ENCODE results near the gene SECTM1. TPM values are rescaled to one million over a fixed set of nuclear protein-coding genes. Genes with fewer than 3 reads are reported as not detected.

SECTM1 gene
- total RNA-seq, 2 experiments from 2014 or later = 18.3 to 18.5 TPM

DNA sequence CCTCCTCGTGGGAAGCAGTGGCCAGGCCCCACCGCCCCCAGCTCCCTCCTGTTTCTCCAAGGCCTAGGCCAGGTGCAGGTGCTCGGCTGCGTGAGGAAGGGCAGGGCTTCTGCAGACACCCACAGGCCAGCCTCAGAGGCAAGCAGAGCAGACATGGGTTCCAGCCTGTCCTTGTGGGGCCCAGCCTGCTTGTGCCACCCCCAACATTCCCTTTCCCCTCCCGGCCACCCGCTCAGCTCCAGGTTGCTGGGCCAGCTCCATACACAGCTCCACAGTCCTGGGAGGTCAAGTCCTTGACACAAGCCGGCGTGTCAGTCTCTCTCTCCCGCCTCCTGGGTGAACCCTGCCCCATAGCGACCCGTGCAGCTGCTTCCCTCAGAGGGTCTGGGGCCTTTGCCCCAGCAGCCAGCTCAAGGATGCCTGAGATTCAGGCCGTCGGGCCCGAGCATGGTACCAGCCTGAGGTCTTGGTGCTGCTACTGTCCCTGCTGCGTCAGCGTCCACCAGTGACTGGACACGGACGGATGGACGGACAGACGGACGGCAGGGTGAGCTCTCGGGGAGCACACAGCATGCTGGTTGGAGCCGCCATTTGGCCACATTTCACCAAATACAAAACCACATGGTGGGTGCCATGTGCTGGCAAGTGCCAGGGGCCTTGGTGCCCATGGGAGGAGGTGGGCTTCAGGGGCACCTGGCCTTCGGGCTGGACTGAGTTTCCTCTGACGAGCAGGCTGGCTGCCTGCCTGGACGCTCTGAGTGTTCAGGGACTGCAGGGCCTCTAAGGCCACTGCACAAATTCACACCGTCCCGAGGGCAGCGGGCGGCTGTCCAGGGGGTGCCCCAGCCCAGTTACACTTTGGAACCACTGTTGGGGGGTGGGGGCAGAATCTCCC lies 8.0 kb downstream of the SECTM1 start:
- H3K4me1 Mint-ChIP-seq = peaks cover 19% of the 10 kb centered on the region
- ChIA-PET POLR2A (no interaction called here), CTCF (interaction anchor here (2.0 kb wide), 1 partner anchor 90 kb away, joined by 5 read pairs; no protein-coding TSS in a partner anchor)
- no peak overlapping the region for H3K4me3 Mint-ChIP-seq
- DNase-seq = no peak
- H3K27ac Mint-ChIP-seq = no peak overlapping the region
- H3K27me3 Mint-ChIP-seq = no peaks in the 10 kb centered on the region
- H3K36me3 Mint-ChIP-seq (ENCODE audit: low read depth) = no peaks in the 10 kb centered on the region
- no peaks in the 10 kb centered on the region for H3K9me3 Mint-ChIP-seq

GRCh38 chr17:82324566-82325285 lies 8.8 kb downstream of the SECTM1 start:
- H3K4me1 Mint-ChIP-seq = peaks cover 22% of the 10 kb centered on the region
- no peaks in the 10 kb centered on the region for H3K36me3 Mint-ChIP-seq (ENCODE audit: low read depth)
- no peaks in the 10 kb centered on the region for H3K9me3 Mint-ChIP-seq
- no peaks in the 10 kb centered on the region for H3K27me3 Mint-ChIP-seq
- CTCF ChIA-PET = interaction anchor here (2.0 kb wide), 1 partner anchor 89 kb away, joined by 5 read pairs; no protein-coding TSS in a partner anchor
- no peak overlapping the region for H3K4me3 Mint-ChIP-seq
- POLR2A ChIA-PET = interaction anchor here (0.7 kb wide), 1 partner anchor 19 kb away, joined by 3 read pairs; no protein-coding TSS in a partner anchor
- DNase-seq = no peak
- H3K27ac Mint-ChIP-seq = no peak overlapping the region

DNA sequence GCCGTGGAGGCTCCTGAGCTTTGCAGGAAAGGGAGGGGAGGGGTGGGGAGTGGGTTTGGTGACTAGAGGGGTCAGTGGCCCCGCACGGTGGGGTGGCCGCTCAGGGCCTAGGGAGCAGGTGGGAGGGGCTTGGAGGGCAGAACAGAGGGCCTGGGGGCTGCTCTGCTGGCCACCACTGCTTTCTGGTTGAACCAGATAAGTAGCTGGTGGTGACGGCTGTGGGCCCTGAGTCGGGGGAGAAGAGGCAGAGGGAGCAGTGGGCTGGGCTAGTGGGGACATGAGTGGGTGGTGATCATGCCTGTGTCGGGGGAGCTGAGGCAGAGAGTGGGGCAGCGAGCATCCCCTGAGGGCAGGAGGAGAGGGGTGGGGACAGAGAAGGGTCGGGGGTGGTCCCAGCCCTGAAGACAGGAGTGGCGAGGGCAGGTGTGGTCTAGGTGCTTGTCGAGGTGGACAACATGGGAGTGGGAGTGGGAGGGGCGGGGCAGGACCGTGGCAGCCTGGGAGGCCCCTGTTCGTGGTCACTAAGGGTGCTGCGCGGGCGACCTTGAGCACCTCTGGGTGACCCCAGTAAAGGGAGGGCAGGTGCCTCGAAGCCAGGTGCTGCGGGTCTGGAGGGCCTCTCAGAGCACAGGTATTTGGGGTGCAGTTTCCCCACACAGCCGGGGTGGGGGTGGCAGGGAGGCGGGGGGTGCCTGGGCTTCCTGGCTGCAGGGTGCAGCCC lies 9.9 kb downstream of the SECTM1 start:
- H3K4me3 Mint-ChIP-seq = no peak overlapping the region
- CTCF ChIA-PET = interaction anchor here (2.4 to 3.0 kb wide), 2 partner anchors 24 to 88 kb away, joined by 13 to 20 read pairs; no protein-coding TSS in a partner anchor
- POLR2A ChIA-PET = interaction anchor here (0.6 to 3.5 kb wide), 2 partner anchors 11 to 26 kb away, joined by 3 to 24 read pairs; no protein-coding TSS in a partner anchor
- no peaks in the 10 kb centered on the region for H3K36me3 Mint-ChIP-seq (ENCODE audit: low read depth)
- H3K4me1 Mint-ChIP-seq = peaks cover 22% of the 10 kb centered on the region
- no peaks in the 10 kb centered on the region for H3K9me3 Mint-ChIP-seq
- no peak overlapping the region for H3K27ac Mint-ChIP-seq
- DNase-seq = no peak
- H3K27me3 Mint-ChIP-seq = no peaks in the 10 kb centered on the region

DNA sequence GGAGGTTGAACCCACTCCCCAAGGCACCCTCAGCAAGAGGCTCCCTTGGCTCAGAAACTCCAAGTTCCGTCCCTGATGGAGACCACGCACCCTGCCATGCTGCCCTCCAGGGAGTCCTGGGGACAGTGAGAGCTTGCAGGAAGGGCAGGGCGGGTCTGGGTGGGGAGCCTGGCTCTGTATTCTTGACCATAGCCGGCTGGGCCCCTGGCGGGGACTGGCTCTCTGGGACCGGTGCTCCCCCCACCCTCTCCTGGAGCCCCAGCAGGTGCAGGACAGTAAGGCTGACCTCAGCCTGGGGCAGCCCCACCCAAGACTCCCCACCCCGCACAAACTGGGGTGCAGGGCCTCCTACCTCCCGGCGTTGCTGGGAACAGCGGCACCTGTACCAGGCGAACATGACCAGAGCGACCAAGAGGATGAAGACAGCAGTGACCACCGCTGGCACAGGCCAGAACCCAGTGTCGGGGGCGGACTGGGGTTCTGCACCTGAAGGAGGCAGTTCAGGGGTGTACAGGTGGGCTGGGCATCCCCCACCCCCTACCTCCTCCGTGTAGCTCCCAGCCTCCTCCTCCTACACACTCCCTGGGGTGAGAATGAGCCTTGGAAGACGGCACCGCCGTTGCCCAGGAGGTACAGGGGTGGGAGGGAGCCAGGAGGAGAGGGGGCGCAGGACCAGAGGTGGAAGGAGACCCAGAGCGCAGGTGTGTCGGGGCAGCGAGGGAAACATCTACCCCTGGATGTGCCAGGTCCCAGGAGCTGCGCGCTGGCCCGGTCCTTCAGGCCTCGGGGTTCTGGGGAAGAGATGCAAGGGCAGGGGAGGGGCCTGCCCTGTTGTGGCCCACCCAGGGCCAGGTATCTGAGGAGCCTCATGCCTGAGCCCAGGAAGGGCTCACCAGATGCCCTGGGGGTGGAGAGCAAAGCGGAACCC lies 10.8 kb downstream of the SECTM1 start:
- DNase-seq = no peak
- Mint-ChIP-seq H3K9me3 (no peaks in the 10 kb centered on the region), H3K27me3 (no peaks in the 10 kb centered on the region), H3K4me1 (peaks cover 22% of the 10 kb centered on the region), H3K4me3 (peak overlapping the region; percentile 1), H3K36me3 (ENCODE audit: low read depth) (no peaks in the 10 kb centered on the region), H3K27ac (no peak overlapping the region)
- CTCF ChIA-PET = interaction anchor here (0.8 to 3.0 kb wide), 4 partner anchors 23 to 117 kb away, joined by 3 to 20 read pairs (median 8); no protein-coding TSS in a partner anchor
- POLR2A ChIA-PET = interaction anchor here (0.6 to 3.5 kb wide), 3 partner anchors 12 to 25 kb away, joined by 3 to 24 read pairs (median 10); no protein-coding TSS in a partner anchor

DNA sequence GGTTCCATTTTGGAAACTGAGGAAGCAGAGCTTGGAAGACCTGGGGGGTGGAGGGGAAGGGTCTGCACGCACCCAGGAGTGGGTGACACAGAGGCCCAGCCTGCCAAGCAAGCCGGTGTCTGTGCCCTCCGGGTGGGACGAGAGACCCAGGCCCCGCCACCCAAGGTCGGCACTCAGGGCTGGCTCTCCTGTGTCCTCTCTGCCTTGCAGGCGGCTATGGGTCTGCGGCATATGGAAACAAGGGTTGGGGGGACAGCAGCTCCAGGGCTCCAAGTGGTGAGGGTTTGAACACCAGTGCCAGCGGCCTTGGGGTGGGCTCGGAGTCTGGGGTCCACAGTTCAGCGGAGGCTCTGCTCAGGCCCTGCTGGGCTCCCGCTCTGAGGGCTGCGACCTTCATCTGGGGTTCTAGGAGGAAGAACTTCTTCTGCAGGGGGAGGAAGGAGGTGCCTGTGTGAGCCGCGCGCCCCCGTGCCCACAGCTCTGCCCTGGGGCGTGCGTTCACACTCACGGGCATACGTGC lies 11.6 kb downstream of the SECTM1 start:
- CTCF ChIA-PET = interaction anchor here (0.8 to 3.0 kb wide), 4 partner anchors 22 to 116 kb away, joined by 3 to 20 read pairs (median 8); no protein-coding TSS in a partner anchor
- no peaks in the 10 kb centered on the region for H3K27me3 Mint-ChIP-seq
- POLR2A ChIA-PET = interaction anchor here (1.0 to 3.5 kb wide), 4 partner anchors 19 to 81 kb away, joined by 3 to 24 read pairs (median 8); no protein-coding TSS in a partner anchor
- DNase-seq = no peak
- H3K4me1 Mint-ChIP-seq = peaks cover 22% of the 10 kb centered on the region
- H3K9me3 Mint-ChIP-seq = no peaks in the 10 kb centered on the region
- no peaks in the 10 kb centered on the region for H3K36me3 Mint-ChIP-seq (ENCODE audit: low read depth)
- peak overlapping the region; percentile 35 for H3K27ac Mint-ChIP-seq
- H3K4me3 Mint-ChIP-seq = peak overlapping the region; percentile 64

- Mint-ChIP-seq H3K36me3 (ENCODE audit: low read depth) (no peaks in the 10 kb centered on the region), H3K9me3 (no peaks in the 10 kb centered on the region), H3K4me1 (peaks cover 28% of the 10 kb centered on the region), H3K27ac (peak overlapping the region; percentile 68), H3K4me3 (peak overlapping the region; percentile 64), H3K27me3 (no peaks in the 10 kb centered on the region)
- peak; percentile 63 for DNase-seq
- ChIA-PET CTCF (interaction anchor here (0.6 to 3.0 kb wide), 9 partner anchors 9 to 85 kb away, joined by 3 to 28 read pairs (median 5); no protein-coding TSS in a partner anchor), POLR2A (interaction anchor here (0.8 to 3.5 kb wide), 6 partner anchors 18 to 83 kb away, joined by 3 to 24 read pairs (median 4); no protein-coding TSS in a partner anchor)
Measured at GRCh38 chr17:82320956-82321927, 12.3 kb downstream of the SECTM1 start.

DNA sequence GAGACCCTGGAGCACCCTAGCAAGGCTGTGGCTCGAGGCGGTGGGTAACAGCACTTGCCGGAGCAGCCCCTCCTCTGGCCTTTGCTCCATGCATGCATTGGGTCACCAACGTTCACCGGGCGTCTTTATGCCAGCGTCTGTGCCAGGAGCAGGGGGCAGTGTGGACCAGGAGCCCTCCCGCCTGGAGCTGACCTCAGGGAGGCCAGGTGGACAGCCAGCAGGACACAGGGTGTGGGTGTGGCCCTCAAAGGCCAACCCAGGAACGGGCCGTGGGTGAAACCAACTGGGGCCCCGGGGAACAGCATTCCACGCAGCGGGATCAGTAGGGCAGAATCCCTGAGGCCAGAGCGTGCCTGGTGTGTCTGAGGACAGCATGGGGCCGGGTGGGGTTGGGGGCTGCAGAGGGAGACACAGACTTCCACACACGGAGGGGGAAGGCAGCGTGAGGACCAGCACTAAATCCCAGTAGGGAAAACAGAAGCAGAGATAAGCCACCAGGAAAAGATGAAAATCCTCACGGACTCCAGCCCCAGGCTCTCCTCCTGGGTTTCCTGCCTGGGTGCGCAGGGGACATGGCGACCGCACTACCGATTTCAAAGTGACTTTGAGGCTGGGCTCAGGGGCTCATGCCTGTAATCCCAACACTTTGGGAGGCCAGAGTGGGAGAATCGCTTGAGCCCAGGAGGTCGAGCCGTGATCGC lies 13.3 kb downstream of the SECTM1 start:
- ChIA-PET CTCF (interaction anchor here (0.7 to 3.0 kb wide), 6 partner anchors 19 to 84 kb away, joined by 3 to 28 read pairs (median 8); no protein-coding TSS in a partner anchor), POLR2A (interaction anchor here (0.8 to 3.5 kb wide), 3 partner anchors 22 to 82 kb away, joined by 3 to 24 read pairs (median 6); no protein-coding TSS in a partner anchor)
- H3K27ac Mint-ChIP-seq = peak overlapping the region; percentile 21
- H3K36me3 Mint-ChIP-seq (ENCODE audit: low read depth) = peaks cover 2% of the 10 kb centered on the region
- no peak for DNase-seq
- H3K27me3 Mint-ChIP-seq = peaks cover 4% of the 10 kb centered on the region
- H3K9me3 Mint-ChIP-seq = no peaks in the 10 kb centered on the region
- peaks cover 36% of the 10 kb centered on the region for H3K4me1 Mint-ChIP-seq
- no peak overlapping the region for H3K4me3 Mint-ChIP-seq

DNA sequence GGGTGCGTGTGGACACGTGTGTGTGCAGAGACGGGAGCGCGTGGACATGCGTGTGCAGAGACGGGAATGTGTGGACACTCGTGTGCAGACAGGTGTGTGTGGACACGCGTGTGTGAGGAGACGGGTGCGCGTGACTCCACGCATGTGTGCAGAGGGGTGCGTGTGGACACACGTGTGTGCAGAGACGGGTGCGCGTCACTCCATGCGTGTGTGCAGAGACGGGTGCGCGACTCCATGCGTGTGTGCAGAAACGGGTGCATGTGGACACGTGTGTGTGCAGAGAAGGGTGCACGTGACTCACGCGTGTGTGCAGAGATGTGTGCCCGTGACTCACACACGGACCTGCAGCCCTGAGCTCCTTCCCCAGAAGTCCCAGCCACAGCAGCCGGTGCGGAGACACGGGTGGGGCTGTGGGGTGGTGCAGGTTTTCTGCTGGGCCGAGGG lies 13.9 kb downstream of the SECTM1 start:
- Mint-ChIP-seq H3K27me3 (peaks cover 4% of the 10 kb centered on the region), H3K27ac (no peak overlapping the region), H3K36me3 (ENCODE audit: low read depth) (peaks cover 2% of the 10 kb centered on the region), H3K4me1 (peaks cover 31% of the 10 kb centered on the region), H3K4me3 (no peak overlapping the region), H3K9me3 (no peaks in the 10 kb centered on the region)
- CTCF ChIA-PET = no interaction called here
- POLR2A ChIA-PET = no interaction called here
- no peak for DNase-seq

- peaks cover 2% of the 10 kb centered on the region for H3K36me3 Mint-ChIP-seq (ENCODE audit: low read depth)
- H3K9me3 Mint-ChIP-seq = no peaks in the 10 kb centered on the region
- H3K27me3 Mint-ChIP-seq = peaks cover 4% of the 10 kb centered on the region
- CTCF ChIA-PET = no interaction called here
- no peak overlapping the region for H3K4me3 Mint-ChIP-seq
- POLR2A ChIA-PET = no interaction called here
- H3K4me1 Mint-ChIP-seq = peaks cover 29% of the 10 kb centered on the region
- no peak overlapping the region for H3K27ac Mint-ChIP-seq
- no peak for DNase-seq
Measured at GRCh38 chr17:82318772-82319606, 14.6 kb downstream of the SECTM1 start.

Data from activated CD4-positive, alpha-beta memory T cell treated with anti-CD3 and anti-CD28 coated beads, Interleukin-2, amount 10 ng/mL, durations not matched to agents 7 days and 5 days (primary cell).